ENCODE data around the gene ZNF160. TPM values are rescaled to one million over a fixed set of nuclear protein-coding genes. Genes with fewer than 3 reads are reported as not detected.

Gene ZNF160
- polyA plus RNA-seq, 2 of the 4 experiments (the other 2 are of a cell fraction): 8.8 to 16.6 TPM

GRCh38 chr19:53085496-53085895 lies 17.7 kb downstream of the ZNF160 start:
- H3K4me1 ChIP-seq: no peaks in the 10 kb centered on the region
- DNase-seq (ENCODE audit: low read depth in 1 of 2, low spot score in 1 of 2) (no peak), FAIRE-seq (no peak), ATAC-seq (no peak)
- 87% methylated on average over 7 of the region's 7 CpGs for WGBS (ENCODE audit: missing lambda C conversion rate)
- no peak overlapping the region for H3K4me3 ChIP-seq
- CTCF ChIA-PET: no interaction called here
- POLR2A ChIA-PET: no interaction called here
- H3K9me3 ChIP-seq: peaks cover 78% of the 10 kb centered on the region
- H3K4me2 ChIP-seq: no peak overlapping the region
- H3K27ac ChIP-seq: no peak overlapping the region
- no peak for TF ChIP-seq HMGXB4 (CRISPR knock-in tag; IDR thresholded peaks at IDR 0.05; ENCODE audit: borderline replicate concordance)
- no peak for TF ChIP-seq CTCF (IDR thresholded peaks at IDR 0.05)
- TF ChIP-seq MYC (IDR thresholded peaks at IDR 0.05; ENCODE audit: borderline replicate concordance, low read length): no peak
- TF ChIP-seq ELK1 (IDR thresholded peaks at IDR 0.05; ENCODE audit: low read depth, low read length): no peak
- TF ChIP-seq RNF2 (IDR thresholded peaks at IDR 0.05; ENCODE audit: borderline replicate concordance, low read depth): no peak

GRCh38 chr19:53082929-53083328 lies 20.3 kb downstream of the ZNF160 start:
- Histone ChIP-seq H3K4me3 (no peak overlapping the region), H3K4me1 (no peaks in the 10 kb centered on the region), H3K9me3 (peaks cover 80% of the 10 kb centered on the region), H3K27ac (no peak overlapping the region), H3K4me2 (no peak overlapping the region)
- DNase-seq (ENCODE audit: low read depth in 1 of 2, low spot score in 1 of 2) (no peak), ATAC-seq (no peak), FAIRE-seq (no peak)
- ChIA-PET POLR2A (no interaction called here), CTCF (no interaction called here)
- 84% methylated on average over 3 of the region's 3 CpGs for WGBS (ENCODE audit: missing lambda C conversion rate)
- TF ChIP-seq HES2 (IDR thresholded peaks at IDR 0.05) (no peak), CBX2 (IDR thresholded peaks at IDR 0.05; ENCODE audit: borderline replicate concordance, low read depth) (no peak), FOXS1 (CRISPR knock-in tag; IDR thresholded peaks at IDR 0.05) (no peak), RARB (CRISPR knock-in tag; IDR thresholded peaks at IDR 0.05) (no peak), KDM5A (IDR thresholded peaks at IDR 0.05) (no peak), BHLHE40 (IDR thresholded peaks at IDR 0.05; ENCODE audit: low read depth, low read length) (no peak), HOXB5 (CRISPR knock-in tag; IDR thresholded peaks at IDR 0.05) (no peak), BCL3 (IDR thresholded peaks at IDR 0.05) (no peak), KDM1A (IDR thresholded peaks at IDR 0.05; ENCODE audit: low read depth) (no peak), EP300 (IDR thresholded peaks at IDR 0.05) (no peak), SREBF2 (IDR thresholded peaks at IDR 0.05) (no peak), HEYL (CRISPR knock-in tag; IDR thresholded peaks at IDR 0.05) (no peak), ZC3H11A (IDR thresholded peaks at IDR 0.05) (no peak), EHMT2 (IDR thresholded peaks at IDR 0.05; ENCODE audit: low read depth) (no peak), MYC (IDR thresholded peaks at IDR 0.05; ENCODE audit: borderline replicate concordance, low read length) (no peak), JUN (IDR thresholded peaks at IDR 0.05) (no peak), RAD21 (conservative IDR thresholded peaks at IDR 0.05 in 1 of 2, IDR thresholded peaks at IDR 0.05 in 1 of 2) (no peak), ZNF302 (CRISPR knock-in tag; IDR thresholded peaks at IDR 0.05) (no peak), ELK1 (IDR thresholded peaks at IDR 0.05; ENCODE audit: low read depth, low read length) (no peak)
